ENCODE measurements around the gene CENPU. TPM values are rescaled to one million over a fixed set of nuclear protein-coding genes. Genes with fewer than 3 reads are reported as not detected.
"Not testable (repeated sequence)": the region's sequence is repeated elsewhere in the genome, so short reads cannot be mapped to it uniquely, and the experiment has no call there.

CENPU gene
- polyA plus RNA-seq, 1 experiment, result 3.0 TPM

- H3K36me3 ChIP-seq (ENCODE audit: control insufficient read depth, insufficient read depth, low read length), result no peaks in the 10 kb centered on the region
- ChIA-PET CTCF (interaction anchor here (1.2 kb wide), 1 partner anchor 32 kb away, joined by 3 read pairs; no protein-coding TSS in a partner anchor), POLR2A (interaction anchor here (0.8 kb wide), 1 partner anchor 506 kb away, joined by 5 read pairs; no protein-coding TSS in a partner anchor)
- no peak for TF ChIP-seq CTCF (IDR thresholded peaks at IDR 0.05; ENCODE audit: insufficient read depth, low read depth, low read length)
- DNase-seq (ENCODE audit: low read depth), result no peak
- H3K4me3 ChIP-seq (ENCODE audit: low read depth, low read length), result no peak overlapping the region
- no peaks in the 10 kb centered on the region for H3K27me3 ChIP-seq (ENCODE audit: control insufficient read depth, insufficient read depth, low read length)
Measured at GRCh38 chr4:184657144-184657543, 76.8 kb downstream of the CENPU start.

GRCh38 chr4:184655889-184656869 lies 77.7 kb downstream of the CENPU start:
- no peak overlapping the region for H3K4me3 ChIP-seq (ENCODE audit: low read depth, low read length)
- POLR2A ChIA-PET, result interaction anchor here (0.8 kb wide), 1 partner anchor 507 kb away, joined by 5 read pairs; no protein-coding TSS in a partner anchor
- CTCF ChIA-PET, result interaction anchor here (0.5 kb wide), 1 partner anchor 220 kb away, joined by 4 read pairs; no protein-coding TSS in a partner anchor
- no peak for DNase-seq (ENCODE audit: low read depth)
- H3K27me3 ChIP-seq (ENCODE audit: control insufficient read depth, insufficient read depth, low read length), result no peaks in the 10 kb centered on the region
- TF ChIP-seq CTCF (IDR thresholded peaks at IDR 0.05; ENCODE audit: insufficient read depth, low read depth, low read length), result no peak
- H3K36me3 ChIP-seq (ENCODE audit: control insufficient read depth, insufficient read depth, low read length), result no peaks in the 10 kb centered on the region

DNA sequence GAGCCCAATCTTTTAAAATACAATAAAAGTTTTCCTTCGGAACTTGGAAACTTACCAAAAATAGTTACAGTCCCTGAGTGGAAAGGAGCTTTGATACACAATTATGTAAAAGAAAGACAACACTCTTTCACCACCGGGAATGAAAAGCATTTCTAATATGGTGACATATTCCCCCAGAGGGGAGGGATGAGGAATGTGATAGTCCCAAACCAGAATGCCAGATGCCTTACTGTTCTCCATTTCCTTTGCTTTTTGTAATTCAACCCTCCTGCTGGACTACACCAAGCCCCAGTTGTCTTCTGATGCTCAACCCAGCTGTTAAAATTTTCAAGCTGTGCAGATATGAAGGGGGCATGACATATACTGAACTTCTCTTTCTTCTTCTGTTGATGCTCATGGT lies 80.2 kb downstream of the CENPU start:
- Histone ChIP-seq H3K27me3 (ENCODE audit: control insufficient read depth, insufficient read depth, low read length) (no peaks in the 10 kb centered on the region), H3K36me3 (ENCODE audit: control insufficient read depth, insufficient read depth, low read length) (no peaks in the 10 kb centered on the region), H3K4me3 (ENCODE audit: low read depth, low read length) (no peak overlapping the region)
- no peak for TF ChIP-seq CTCF (IDR thresholded peaks at IDR 0.05; ENCODE audit: insufficient read depth, low read depth, low read length)
- DNase-seq (ENCODE audit: low read depth), result peak; percentile 68
- CTCF ChIA-PET, result interaction anchor here (0.8 to 0.9 kb wide), 3 partner anchors 9 to 102 kb away, joined by 3 to 4 read pairs (median 4); no protein-coding TSS in a partner anchor
- POLR2A ChIA-PET, result no interaction called here

DNA sequence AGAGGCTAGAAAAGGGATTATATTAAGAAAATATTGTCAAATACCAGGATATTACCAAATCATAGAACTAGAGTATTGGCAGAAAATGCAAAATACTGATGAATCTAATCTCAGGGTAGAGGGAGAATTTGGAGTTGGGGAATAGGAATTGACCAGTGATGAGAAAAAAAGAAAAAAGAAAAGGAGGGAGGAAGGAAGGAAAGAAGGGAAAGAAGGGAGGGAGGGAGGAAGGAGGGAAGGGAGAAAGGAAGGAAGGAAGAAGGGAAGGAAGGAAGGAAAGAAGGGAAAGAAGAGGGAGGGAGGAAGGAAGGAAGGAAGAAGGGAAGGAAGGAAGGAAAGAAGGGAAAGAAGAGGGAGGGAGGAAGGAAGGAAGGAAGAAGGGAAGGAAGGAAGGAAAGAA lies 81.2 kb downstream of the CENPU start:
- POLR2A ChIA-PET; DNase-seq (ENCODE audit: low read depth); CTCF ChIA-PET; H3K4me3 ChIP-seq (ENCODE audit: low read depth, low read length); H3K36me3 ChIP-seq (ENCODE audit: control insufficient read depth, insufficient read depth, low read length); H3K27me3 ChIP-seq (ENCODE audit: control insufficient read depth, insufficient read depth, low read length): not testable (repeated sequence)

DNA sequence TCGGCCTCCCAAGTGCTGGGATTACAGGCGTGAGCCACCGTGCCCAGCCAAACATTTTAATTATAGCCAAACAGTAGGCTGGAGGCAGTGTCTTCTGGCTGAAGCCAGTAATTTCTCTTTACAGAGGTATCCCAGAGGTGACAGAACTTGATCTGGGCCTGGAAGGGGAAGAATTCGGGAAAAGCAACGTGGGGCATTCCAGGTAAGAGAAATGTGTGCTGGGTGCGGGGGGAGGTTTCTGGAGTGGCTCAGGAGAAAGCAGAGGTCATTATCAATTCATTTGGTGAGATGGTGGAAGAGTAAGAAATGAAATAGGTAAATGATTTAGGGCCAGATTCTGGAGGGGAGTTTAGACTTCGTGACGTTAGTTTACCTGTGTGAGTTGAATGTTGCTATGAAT lies 82.0 kb downstream of the CENPU start:
- Histone ChIP-seq H3K27me3 (ENCODE audit: control insufficient read depth, insufficient read depth, low read length) (no peaks in the 10 kb centered on the region), H3K4me3 (ENCODE audit: low read depth, low read length) (no peak overlapping the region), H3K36me3 (ENCODE audit: control insufficient read depth, insufficient read depth, low read length) (no peaks in the 10 kb centered on the region)
- CTCF ChIA-PET, result no interaction called here
- POLR2A ChIA-PET, result no interaction called here
- TF ChIP-seq CTCF (IDR thresholded peaks at IDR 0.05; ENCODE audit: insufficient read depth, low read depth, low read length), result no peak
- no peak for DNase-seq (ENCODE audit: low read depth)

All from BJ (cell line).